ENCODE data around the gene STEAP1B. TPM values are rescaled to one million over a fixed set of nuclear protein-coding genes. Genes with fewer than 3 reads are reported as not detected.
A peak's percentile ranks its signal among the peaks of the same experiment; 100 is the strongest.

STEAP1B gene
- total RNA-seq, 1 donor from 2014 or later: 0.17 TPM

GRCh38 chr7:22432203-22432718 is 67.7 kb downstream of the STEAP1B start:
- no peak for DNase-seq (ENCODE audit: low read depth)
- no peak overlapping the region for H3K4me3 ChIP-seq (ENCODE audit: low read depth, low read length)
- no peak for TF ChIP-seq CTCF (conservative IDR thresholded peaks at IDR 0.05; ENCODE audit: low read depth, low read length)

GRCh38 chr7:22430457-22430856 is 69.5 kb downstream of the STEAP1B start:
- TF ChIP-seq CTCF (conservative IDR thresholded peaks at IDR 0.05; ENCODE audit: low read depth, low read length): no peak
- peak; percentile 97 for DNase-seq (ENCODE audit: low read depth)
- H3K4me3 ChIP-seq (ENCODE audit: low read depth, low read length): no peak overlapping the region

DNA sequence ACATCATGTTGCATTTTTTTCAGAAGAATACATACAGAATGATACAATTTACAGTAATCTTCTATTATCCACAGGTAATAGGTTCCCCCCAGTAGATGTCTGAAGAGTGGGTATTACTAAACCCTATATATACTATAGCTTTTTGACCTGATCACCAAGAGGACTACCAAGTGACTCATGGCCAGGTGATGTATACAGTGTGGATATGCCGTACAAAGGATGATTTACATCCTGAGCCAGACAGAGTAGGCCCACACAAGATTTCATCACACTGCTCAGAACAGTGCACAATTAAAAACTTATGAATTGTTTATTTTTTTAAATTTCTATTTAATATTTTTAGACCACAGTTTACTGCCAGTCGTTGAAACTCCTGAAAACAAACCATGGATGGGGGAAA is 70.6 kb downstream of the STEAP1B start:
- DNase-seq (ENCODE audit: low read depth): no peak
- H3K4me3 ChIP-seq (ENCODE audit: low read depth, low read length): no peak overlapping the region
- TF ChIP-seq CTCF (conservative IDR thresholded peaks at IDR 0.05; ENCODE audit: low read depth, low read length): no peak

DNA sequence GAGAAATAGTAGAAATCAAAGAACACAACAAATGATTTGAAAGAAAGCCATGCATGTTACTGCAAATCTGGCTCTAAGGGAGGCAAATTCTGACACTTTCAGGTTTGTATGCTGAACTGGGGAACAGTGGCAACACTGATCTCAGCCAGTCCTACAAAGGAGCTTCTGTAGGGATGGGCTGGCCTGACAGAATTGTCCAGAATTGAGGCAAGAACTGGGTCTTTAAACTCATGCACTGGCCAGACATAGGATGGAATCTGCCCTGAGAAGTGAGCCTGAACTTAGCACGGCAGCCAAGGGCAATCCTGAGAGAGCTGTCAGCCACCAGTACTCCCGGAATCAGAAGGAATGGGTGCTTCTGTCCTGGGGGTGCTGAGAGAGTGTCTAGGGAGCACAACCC is 72.1 kb downstream of the STEAP1B start:
- no peak for TF ChIP-seq CTCF (conservative IDR thresholded peaks at IDR 0.05; ENCODE audit: low read depth, low read length)
- no peak overlapping the region for H3K4me3 ChIP-seq (ENCODE audit: low read depth, low read length)
- DNase-seq (ENCODE audit: low read depth): no peak

- no peak for TF ChIP-seq CTCF (conservative IDR thresholded peaks at IDR 0.05; ENCODE audit: low read depth, low read length)
- H3K4me3 ChIP-seq (ENCODE audit: low read depth, low read length): no peak overlapping the region
- DNase-seq (ENCODE audit: low read depth): no peak
Observed at GRCh38 chr7:22427104-22427503, 72.9 kb downstream of the STEAP1B start.

- H3K4me3 ChIP-seq (ENCODE audit: low read depth, low read length): no peak overlapping the region
Observed at GRCh38 chr7:22426463-22427094, 73.4 kb downstream of the STEAP1B start.

More at GRCh38 chr7:22426463-22427094, 73.4 kb downstream of the STEAP1B start:
- TF ChIP-seq CTCF (conservative IDR thresholded peaks at IDR 0.05; ENCODE audit: low read depth, low read length): no peak
- no peak for DNase-seq (ENCODE audit: low read depth)

Data from epithelial cell of proximal tubule (primary cell).